HG02588 (cell line): Measurements from ENCODE around the gene ZCCHC17.

Experiments used
- ATAC-seq: cut with Tn5 transposase; IDR thresholded peaks from one replicate; pipeline ENCODE4 v1.9.1; 2021; ENCODE audit warnings: mild to moderate bottlenecking, moderate library complexity; ENCODE audit not compliant: unreplicated experiment

Gene ZCCHC17

DNA sequence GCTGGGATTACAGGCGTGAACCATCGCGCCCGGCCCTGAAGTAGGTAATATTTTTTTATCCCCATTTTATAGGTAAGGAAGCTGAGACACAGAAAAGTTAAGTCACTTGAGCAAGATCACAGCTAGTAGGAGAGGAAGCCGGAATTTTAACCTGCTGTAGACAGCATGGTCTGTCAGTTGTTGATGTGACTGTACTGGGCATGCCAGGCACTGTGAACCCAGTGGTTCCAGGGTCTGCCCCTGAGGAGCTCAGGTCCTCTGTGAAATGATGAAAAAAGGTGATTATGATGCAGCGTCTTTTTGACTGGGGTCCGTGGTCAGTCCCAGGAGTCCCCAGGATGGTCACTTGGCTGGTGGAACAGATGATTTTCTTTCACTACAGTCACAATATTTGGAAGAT lies 92.8 kb downstream of the ZCCHC17 start:
- ATAC-seq, result no peak

- ATAC-seq, result no peak
Observed at GRCh38 chr1:31390071-31390470, 93.2 kb downstream of the ZCCHC17 start.

DNA sequence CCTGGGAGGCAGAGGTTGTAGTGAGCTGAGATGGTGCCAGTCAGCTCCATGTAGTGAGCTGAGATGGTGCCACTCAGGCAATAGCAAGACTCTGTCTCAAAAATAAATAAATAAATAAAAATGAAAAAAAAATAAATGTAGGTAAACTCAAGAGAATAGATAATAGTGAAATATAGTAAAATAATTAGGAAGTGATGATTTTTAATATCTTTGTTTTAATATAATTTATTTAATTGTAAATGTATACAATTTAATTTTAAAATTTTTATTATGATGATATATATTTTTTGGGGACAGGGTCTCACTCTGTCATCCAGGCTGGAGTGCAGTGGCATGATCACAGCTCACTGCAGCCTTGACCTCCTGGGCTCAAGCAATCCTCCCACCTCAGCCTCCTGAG lies 96.6 kb downstream of the ZCCHC17 start:
- no peak for ATAC-seq

DNA sequence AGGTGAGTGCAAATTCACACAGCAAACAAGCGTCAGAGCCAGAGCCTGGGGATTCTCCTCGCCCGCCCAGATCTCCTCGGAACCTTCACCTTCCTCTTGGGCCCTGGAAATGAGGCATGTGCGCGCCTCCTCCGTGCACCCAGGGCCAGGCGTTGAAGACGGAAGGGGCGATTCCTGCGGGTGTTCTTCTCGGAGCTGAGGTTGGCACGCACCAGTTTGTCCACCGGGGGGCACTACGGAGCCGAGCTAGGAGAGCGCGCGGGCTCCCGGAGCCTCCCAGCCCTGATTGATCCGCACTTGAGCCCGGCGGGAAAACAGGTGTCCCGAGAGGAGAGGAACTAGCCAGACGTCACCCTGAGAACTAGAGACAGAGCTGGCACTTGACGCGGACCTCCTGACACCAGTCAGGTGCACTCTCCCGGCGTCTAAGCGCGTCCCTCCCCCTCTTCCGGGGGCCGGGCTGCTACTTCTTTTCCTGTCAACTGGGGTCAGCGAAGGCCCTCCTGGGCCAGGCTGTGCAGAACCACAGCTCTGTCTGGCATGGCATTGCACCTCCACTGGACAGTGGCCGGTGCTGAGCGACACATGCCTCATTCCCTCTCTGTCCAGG lies 97.9 kb downstream of the ZCCHC17 start:
- ATAC-seq, result peak; percentile 78

- ATAC-seq, result no peak
Observed at GRCh38 chr1:31396633-31397351, 100.0 kb downstream of the ZCCHC17 start.

GRCh38 chr1:31397360-31398095 lies 100.7 kb downstream of the ZCCHC17 start:
- no peak for ATAC-seq

DNA sequence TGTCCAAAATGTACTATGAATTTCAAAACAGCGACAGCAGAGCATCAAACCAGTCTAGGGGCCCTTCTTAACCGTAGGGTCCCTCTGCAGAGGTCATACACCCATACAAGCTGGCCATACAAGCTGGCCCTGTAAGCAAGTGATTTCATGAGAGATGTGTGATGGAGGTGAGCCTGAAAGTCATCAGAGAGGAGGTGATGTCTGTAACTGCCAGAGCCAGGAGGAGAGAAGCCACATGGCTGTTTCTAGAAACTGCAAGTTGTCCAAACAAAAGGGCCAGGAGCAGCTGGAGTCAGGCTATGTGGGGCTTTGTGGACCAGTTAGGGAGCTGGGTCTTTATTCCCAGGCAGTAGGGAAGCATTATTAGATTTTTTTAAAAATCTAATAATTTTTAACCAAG lies 101.4 kb downstream of the ZCCHC17 start:
- no peak for ATAC-seq

DNA sequence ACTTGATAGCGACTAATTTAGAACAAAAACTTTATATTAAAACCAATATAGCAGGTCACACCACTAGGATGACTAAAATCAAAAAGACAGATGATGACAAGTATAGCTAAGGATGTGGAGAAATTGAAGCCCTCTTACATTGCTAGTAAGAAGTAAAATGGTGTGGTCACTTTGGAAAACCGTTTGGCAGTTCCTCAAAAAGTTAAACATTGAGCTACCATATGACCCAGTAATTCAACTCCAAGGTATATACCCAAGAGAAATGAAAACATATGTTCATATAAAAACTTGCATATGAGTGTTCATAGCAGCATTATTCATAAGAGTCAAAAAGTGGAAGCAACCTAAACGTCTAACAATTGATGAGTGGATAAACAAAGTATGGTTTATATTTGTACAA lies 103.1 kb downstream of the ZCCHC17 start:
- ATAC-seq, result no peak

GRCh38 chr1:31400393-31400792 lies 103.6 kb downstream of the ZCCHC17 start:
- no peak for ATAC-seq

DNA sequence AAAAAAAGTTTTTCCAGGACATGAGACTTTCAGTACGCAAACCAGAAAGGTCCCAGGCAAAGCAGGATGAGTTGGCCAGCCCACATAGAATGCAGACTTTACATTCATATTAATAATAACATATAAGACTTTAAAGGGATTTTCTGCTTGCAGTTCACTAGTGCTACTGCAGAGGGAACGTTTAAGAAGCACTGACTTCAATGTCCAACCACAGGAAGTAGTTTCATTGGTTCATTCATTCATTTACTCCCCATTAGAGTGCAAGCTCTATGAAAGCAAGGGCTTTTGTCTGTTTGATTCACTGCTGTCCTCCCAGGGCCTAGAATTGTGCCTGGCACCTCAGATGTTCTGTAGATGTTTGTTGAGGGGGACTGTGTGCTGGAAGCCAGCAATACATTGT lies 104.4 kb downstream of the ZCCHC17 start:
- ATAC-seq, result no peak

DNA sequence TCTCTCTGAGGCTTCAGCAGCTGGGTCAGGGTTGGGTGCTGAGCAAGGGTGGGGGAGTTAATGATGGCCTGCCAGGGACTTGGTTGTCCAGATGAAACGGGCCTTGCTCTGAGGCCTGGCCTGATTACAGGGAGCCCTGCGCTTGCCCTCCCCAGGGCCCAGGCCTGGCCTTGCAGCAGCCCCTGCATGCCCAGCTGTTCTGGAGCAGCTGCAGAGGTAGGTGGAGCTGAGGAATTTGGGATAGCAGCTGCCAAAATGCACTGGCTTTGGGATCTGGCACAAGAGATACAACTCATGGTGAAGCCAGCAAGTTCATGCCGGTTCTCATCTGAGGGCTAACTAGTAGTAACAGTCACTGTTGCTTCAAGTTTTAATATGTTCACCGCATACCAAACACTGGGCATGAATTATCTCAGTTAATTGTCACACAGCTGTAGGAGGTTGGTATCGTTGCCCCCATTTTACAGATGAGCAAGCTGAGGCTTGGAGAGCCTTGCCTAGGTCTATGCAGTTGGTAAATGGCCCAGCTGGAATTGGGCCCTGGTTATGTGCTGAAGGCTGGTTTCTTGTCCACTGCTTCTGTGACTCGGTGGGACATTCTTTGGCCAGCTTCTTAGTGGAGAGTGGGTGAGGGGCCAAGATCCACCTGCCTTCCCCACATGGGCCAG lies 108.9 kb downstream of the ZCCHC17 start:
- ATAC-seq, result no peak

- ATAC-seq, result no peak
Observed at GRCh38 chr1:31407029-31407626, 110.3 kb downstream of the ZCCHC17 start.

DNA sequence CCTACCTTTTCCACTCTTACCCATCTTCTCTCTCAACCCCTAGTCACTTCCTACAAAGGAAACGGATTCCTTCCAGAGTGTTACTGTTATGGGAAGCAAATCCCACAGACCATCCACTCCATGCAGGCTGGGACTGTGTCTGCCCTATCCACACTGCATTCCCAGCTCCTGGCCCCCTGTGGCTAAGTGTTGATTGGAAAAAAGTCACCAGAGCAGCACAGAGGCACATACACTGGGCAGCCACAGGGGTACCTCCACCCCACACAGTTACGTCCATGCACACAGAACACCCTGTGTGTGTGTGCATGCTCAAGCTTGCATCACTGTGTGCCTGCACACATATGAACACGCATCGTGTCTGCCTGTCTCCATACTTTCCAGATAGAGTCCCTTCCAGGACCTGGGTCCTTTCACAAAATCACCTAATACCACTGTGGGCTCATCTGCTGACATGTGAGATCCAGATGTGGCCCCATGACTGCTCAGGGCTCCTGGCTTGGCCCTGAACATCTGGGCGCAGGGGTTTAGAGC lies 112.0 kb downstream of the ZCCHC17 start:
- ATAC-seq, result no peak

GRCh38 chr1:31409946-31410858 lies 113.4 kb downstream of the ZCCHC17 start:
- ATAC-seq, result no peak

- ATAC-seq, result no peak
Observed at GRCh38 chr1:31410871-31411270, 114.0 kb downstream of the ZCCHC17 start.

- ATAC-seq, result no peak
Observed at GRCh38 chr1:31412205-31412604, 115.4 kb downstream of the ZCCHC17 start.

DNA sequence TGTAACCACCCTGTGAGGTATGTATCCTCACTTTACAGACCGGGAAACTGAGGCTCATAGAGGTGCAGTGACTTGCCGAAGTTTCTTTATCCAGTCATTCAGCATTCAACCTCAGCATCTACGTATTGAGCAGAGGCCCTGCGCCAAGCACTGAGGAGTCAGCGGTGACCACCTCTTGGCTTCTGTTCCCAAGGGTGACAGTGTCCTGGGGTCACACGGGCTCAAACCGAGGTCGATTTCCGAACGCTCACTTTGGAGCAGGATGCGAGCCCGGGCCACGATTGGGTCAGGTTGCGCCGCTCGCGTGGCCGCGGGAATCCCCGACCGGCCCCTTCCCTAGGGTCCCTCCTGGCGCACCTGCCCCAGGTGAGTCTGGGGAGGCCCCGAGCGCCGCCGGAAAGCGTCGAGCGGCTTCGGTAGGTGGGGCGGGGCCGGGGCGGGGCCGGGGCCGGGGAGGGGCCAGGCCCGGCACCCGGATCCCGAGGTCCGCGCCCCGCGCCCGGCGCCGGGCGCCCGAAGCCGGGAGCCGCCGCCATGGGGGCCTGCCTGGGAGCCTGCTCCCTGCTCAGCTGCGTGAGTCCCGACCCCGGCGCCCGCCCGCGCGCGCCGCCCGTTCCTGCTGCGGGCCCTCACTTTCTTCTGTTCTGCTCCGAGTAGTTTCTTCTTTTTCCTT lies 116.0 kb downstream of the ZCCHC17 start, which contains the start of gene SERINC2:
Gene SERINC2, plus strand, starts transcription at position 482 of the 673 bp plus-strand sequence. Its CDS starts 53 bp downstream, at position 535.
- ATAC-seq, result no peak

GRCh38 chr1:31413405-31414001 lies 116.7 kb downstream of the ZCCHC17 start:
- ATAC-seq, result no peak
